Mesendoderm (in vitro differentiated cells): ENCODE data around the gene GUCY2D.

ENCODE experiments used
- DNase-seq: peaks from one replicate; pipeline ENCODE4 v3.0.0; 2013
- H2AK5ac ChIP-seq: 2 replicates; pipeline ENCODE4 v1.6.1; 2013; ENCODE audit warnings: low read length, inconsistent platforms
- H2BK120ac ChIP-seq: 2 replicates; pipeline ENCODE4 v1.6.1; 2013; ENCODE audit warnings: low read depth, mild to moderate bottlenecking, low read length, moderate library complexity, mixed read lengths
- H2BK15ac ChIP-seq: replicated peaks from 2 replicates; pipeline ENCODE4 v1.6.1; 2013; ENCODE audit warnings: low read depth, mild to moderate bottlenecking, moderate library complexity
- H2BK5ac ChIP-seq: 2 replicates; pipeline ENCODE4 v1.6.1; 2013; ENCODE audit warnings: low read length, inconsistent platforms
- H3K18ac ChIP-seq: 2 replicates; pipeline ENCODE4 v1.6.1; 2013; ENCODE audit warnings: mild to moderate bottlenecking, low read length, mixed read lengths
- H3K23ac ChIP-seq: one replicate; pipeline ENCODE4 v1.6.1; 2013; ENCODE audit warnings: low read length
- H3K27ac ChIP-seq: 2 replicates; pipeline ENCODE4 v1.5.1; 2013; ENCODE audit warnings: low read depth, mild to moderate bottlenecking, inconsistent platforms, low read length, moderate library complexity
- H3K27me3 ChIP-seq: 2 replicates; pipeline ENCODE4 v1.6.1; 2013; ENCODE audit warnings: low read length, control low read depth, mild to moderate bottlenecking, inconsistent platforms; ENCODE audit not compliant: insufficient read depth, poor library complexity
- H3K36me3 ChIP-seq: 2 replicates; pipeline ENCODE4 v1.6.1; 2013; ENCODE audit warnings: low read length, inconsistent platforms; ENCODE audit not compliant: control insufficient read depth, insufficient read depth
- H3K4ac ChIP-seq: one replicate; pipeline ENCODE4 v1.6.1; 2013; ENCODE audit warnings: low read depth, mild to moderate bottlenecking, low read length, moderate library complexity
- H3K4me1 ChIP-seq: 2 replicates; pipeline ENCODE4 v1.6.1; 2013; ENCODE audit warnings: low read depth, low read length, inconsistent platforms; ENCODE audit not compliant: control insufficient read depth
- H3K4me2 ChIP-seq: 2 replicates; pipeline ENCODE4 v1.6.1; 2013; ENCODE audit warnings: low read length
- H3K4me3 ChIP-seq: 2 replicates; pipeline ENCODE4 v1.5.1; 2013; ENCODE audit warnings: mild to moderate bottlenecking, low read length
- H3K56ac ChIP-seq: one replicate; pipeline ENCODE4 v1.6.1; 2013; ENCODE audit warnings: low read length
- H3K79me1 ChIP-seq: 2 replicates; pipeline ENCODE4 v1.6.1; 2013; ENCODE audit warnings: low read length, inconsistent platforms
- H3K79me2 ChIP-seq: 2 replicates; pipeline ENCODE4 v1.6.1; 2013; ENCODE audit warnings: mild to moderate bottlenecking, low read length; ENCODE audit not compliant: control insufficient read depth, insufficient read depth
- H3K9ac ChIP-seq: 2 replicates; pipeline ENCODE4 v1.6.1; 2013; ENCODE audit warnings: low read length, inconsistent platforms
- H4K5ac ChIP-seq: one replicate; pipeline ENCODE4 v1.6.1; 2013; ENCODE audit warnings: low read length
- H4K8ac ChIP-seq: one replicate; pipeline ENCODE4 v1.6.1; 2013; ENCODE audit warnings: low read depth, mild to moderate bottlenecking, control low read depth, low read length, moderate library complexity
- WGBS: extraction: QIAGEN DNeasy Blood & Tissue Kit; methylation state at CpG from one replicate; pipeline ENCODE4 v1.1.7; 2013; ENCODE audit warnings: low lambda C conversion rate, missing lambda C conversion rate; ENCODE audit not compliant: insufficient coverage; ENCODE audit errors: extremely low coverage; 5-methylcytosine and 5-hydroxymethylcytosine counted together

GUCY2D gene

DNA sequence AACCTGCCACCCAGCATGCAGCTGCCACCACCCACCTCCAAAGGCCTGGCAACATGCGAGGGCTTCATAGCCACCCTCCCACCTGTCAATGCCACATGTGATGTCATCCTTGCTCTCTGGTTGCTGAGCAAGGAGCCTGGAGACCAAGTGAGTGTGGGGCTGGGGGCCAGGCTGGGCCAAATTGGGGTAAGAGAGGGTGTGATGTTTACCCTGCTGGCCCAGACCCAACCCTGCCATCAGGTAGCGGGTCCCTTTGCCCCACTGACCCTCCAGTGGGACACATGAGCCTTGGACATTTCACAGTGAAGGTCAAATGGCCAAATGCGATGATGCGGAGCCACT lies 45.3 kb downstream of the GUCY2D start:
- Histone ChIP-seq H3K79me2 (no peaks in the 10 kb centered on the region), H3K56ac (no peak overlapping the region), H2BK15ac (no peak overlapping the region), H4K8ac (no peak overlapping the region), H3K4me2 (no peak overlapping the region), H2AK5ac (no peak overlapping the region), H3K23ac (no peak overlapping the region), H3K4me1 (no peaks in the 10 kb centered on the region), H3K4me3 (no peak overlapping the region), H3K27me3 (no peaks in the 10 kb centered on the region), H3K79me1 (no peaks in the 10 kb centered on the region), H2BK120ac (no peak overlapping the region), H3K36me3 (no peaks in the 10 kb centered on the region), H3K18ac (no peak overlapping the region), H3K4ac (no peak overlapping the region), H2BK5ac (no peak overlapping the region), H3K27ac (no peak overlapping the region), H4K5ac (no peak overlapping the region), H3K9ac (no peak overlapping the region)
- WGBS, result no CpG with 5 or more reads among the region's 4 CpGs
- DNase-seq, result no peak

DNA sequence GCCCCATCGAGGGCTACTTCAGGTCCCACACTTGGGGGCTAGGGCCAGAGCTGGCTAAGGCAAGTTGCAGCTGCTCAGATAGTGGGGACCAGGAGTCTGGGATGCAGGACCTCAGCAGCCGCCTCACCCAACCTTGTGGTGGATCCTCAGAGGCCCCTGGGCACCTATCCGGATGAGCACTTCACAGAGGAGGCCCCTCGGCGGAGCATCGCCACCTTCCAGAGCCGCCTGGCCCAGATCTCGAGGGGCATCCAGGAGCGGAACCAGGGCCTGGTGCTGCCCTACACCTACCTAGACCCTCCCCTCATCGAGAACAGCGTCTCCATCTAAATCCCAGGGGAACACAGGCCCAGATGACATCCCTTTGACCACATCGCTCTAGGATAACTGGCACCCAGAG lies 45.8 kb downstream of the GUCY2D start:
- no peak overlapping the region for H2BK5ac ChIP-seq
- no peak overlapping the region for H2AK5ac ChIP-seq
- no peak overlapping the region for H2BK120ac ChIP-seq
- no peak overlapping the region for H3K4me3 ChIP-seq
- no peak overlapping the region for H3K18ac ChIP-seq
- no peaks in the 10 kb centered on the region for H3K4me1 ChIP-seq
- no peaks in the 10 kb centered on the region for H3K36me3 ChIP-seq
- no peak overlapping the region for H4K5ac ChIP-seq
- no peak overlapping the region for H3K4ac ChIP-seq
- H3K79me2 ChIP-seq, result no peaks in the 10 kb centered on the region
- H3K9ac ChIP-seq, result no peak overlapping the region
- no CpG with 5 or more reads among the region's 12 CpGs for WGBS
- no peak overlapping the region for H2BK15ac ChIP-seq
- no peak overlapping the region for H4K8ac ChIP-seq
- no peak overlapping the region for H3K56ac ChIP-seq
- no peak overlapping the region for H3K27ac ChIP-seq
- DNase-seq, result no peak
- H3K4me2 ChIP-seq, result no peak overlapping the region
- no peaks in the 10 kb centered on the region for H3K27me3 ChIP-seq
- no peak overlapping the region for H3K23ac ChIP-seq
- no peaks in the 10 kb centered on the region for H3K79me1 ChIP-seq

DNA sequence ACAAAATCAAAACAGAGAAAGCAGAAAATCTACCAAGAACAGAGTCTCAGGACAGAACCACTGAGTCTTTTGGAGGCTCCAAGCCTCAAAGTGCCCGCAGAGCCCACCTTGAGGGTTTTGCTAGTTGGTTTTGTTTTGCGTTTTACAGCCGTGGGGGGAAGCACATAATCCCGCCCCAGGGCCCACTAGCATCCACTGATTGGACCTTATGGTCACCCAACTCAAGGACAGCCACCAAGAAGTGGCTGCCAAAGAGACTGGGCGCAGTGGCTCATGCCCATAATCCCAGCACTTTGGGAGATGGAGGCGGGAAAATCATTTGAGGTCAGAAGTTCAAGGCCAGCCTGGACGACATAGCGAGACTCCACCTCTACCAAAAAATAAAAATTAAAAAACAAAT lies 46.3 kb downstream of the GUCY2D start:
- Histone ChIP-seq H3K27me3 (no peaks in the 10 kb centered on the region), H2BK5ac (no peak overlapping the region), H3K36me3 (no peaks in the 10 kb centered on the region), H3K4ac (no peak overlapping the region), H2BK120ac (no peak overlapping the region), H2BK15ac (no peak overlapping the region), H3K9ac (no peak overlapping the region), H2AK5ac (no peak overlapping the region), H3K4me1 (no peaks in the 10 kb centered on the region), H4K8ac (no peak overlapping the region), H3K18ac (no peak overlapping the region), H3K79me1 (no peaks in the 10 kb centered on the region), H3K79me2 (no peaks in the 10 kb centered on the region), H3K4me2 (no peak overlapping the region), H3K56ac (no peak overlapping the region), H4K5ac (no peak overlapping the region), H3K4me3 (no peak overlapping the region), H3K27ac (no peak overlapping the region), H3K23ac (no peak overlapping the region)
- no CpG with 5 or more reads among the region's 8 CpGs for WGBS
- DNase-seq, result no peak

DNA sequence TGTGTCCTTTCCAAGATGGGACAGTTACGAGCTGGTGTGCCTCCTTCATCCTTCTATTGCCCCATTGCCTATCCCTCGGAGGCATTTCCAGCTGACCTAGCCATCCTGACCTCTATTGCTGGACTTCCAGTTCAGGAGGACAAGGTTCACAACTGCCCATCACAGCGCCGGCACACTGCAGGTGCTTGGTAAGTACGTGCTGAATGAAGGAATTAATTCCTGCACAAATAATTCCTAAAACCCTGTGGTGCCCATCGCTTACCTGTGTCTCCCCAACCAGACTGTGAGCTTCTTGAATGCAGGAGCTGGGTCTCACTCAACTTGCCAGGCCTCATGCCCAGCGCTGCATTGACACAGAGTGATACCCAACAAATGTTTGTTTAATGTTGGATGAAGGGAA lies 49.4 kb downstream of the GUCY2D start:
- H2BK15ac ChIP-seq, result no peak overlapping the region
- H2AK5ac ChIP-seq, result no peak overlapping the region
- no peak overlapping the region for H3K56ac ChIP-seq
- no peak overlapping the region for H3K4me2 ChIP-seq
- no peaks in the 10 kb centered on the region for H3K36me3 ChIP-seq
- no peaks in the 10 kb centered on the region for H3K27me3 ChIP-seq
- no peak overlapping the region for H4K8ac ChIP-seq
- H3K27ac ChIP-seq, result no peak overlapping the region
- H3K4ac ChIP-seq, result no peak overlapping the region
- H3K23ac ChIP-seq, result no peak overlapping the region
- H2BK5ac ChIP-seq, result no peak overlapping the region
- H3K9ac ChIP-seq, result no peak overlapping the region
- no peaks in the 10 kb centered on the region for H3K4me1 ChIP-seq
- no peak overlapping the region for H3K18ac ChIP-seq
- H4K5ac ChIP-seq, result no peak overlapping the region
- WGBS, result no CpG with 5 or more reads among the region's 7 CpGs
- H3K79me1 ChIP-seq, result no peaks in the 10 kb centered on the region
- no peak overlapping the region for H3K4me3 ChIP-seq
- no peaks in the 10 kb centered on the region for H3K79me2 ChIP-seq
- H2BK120ac ChIP-seq, result no peak overlapping the region
- DNase-seq, result no peak

DNA sequence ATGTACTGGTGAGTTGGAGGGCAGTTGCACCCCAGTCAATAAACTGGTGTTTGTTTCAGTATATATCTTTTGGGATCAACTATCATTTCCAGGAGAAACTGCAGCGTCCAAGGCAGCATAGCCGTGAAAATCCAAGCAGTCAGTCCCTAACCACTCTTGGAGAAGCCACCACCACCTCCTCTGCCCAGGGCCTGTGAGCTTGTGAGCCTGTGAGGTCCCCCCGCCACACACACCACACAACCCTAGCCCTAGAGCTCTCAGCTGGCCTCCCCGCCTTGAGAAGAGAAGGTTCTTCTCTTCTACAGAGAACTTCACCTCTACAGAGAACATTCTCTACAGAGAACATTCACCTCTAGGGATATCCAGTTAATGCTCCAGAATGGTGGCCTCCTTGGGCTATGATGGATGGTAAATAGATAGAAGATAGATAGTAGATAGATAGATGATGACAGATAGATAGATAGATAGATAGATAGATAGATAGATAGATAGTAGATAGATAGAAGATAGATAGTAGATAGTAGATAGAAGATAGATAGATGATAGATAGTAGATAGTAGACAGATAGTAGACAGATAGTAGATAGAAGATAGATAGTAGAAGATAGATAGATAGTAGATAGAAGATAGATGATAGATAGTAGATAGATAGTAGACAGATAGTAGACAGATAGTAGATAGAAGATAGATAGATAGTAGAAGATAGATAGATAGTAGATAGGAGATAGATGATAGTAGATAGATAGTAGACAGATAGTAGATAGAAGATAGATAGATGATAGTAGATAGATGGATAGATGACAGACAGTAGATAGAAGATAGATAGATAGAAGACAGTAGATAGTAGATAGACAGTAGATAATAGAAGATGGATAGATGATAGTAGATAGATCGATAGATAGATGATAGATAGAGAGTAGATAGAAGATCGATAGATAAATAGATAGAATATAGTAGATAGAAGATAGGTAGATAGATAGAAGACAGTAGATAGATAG lies 50.1 kb downstream of the GUCY2D start:
- no peak overlapping the region for H3K4me2 ChIP-seq
- H2BK5ac ChIP-seq, result no peak overlapping the region
- H3K79me1 ChIP-seq, result no peaks in the 10 kb centered on the region
- H3K18ac ChIP-seq, result no peak overlapping the region
- DNase-seq, result no peak
- no peak overlapping the region for H3K23ac ChIP-seq
- H3K79me2 ChIP-seq, result no peaks in the 10 kb centered on the region
- no peak overlapping the region for H3K4me3 ChIP-seq
- H4K5ac ChIP-seq, result no peak overlapping the region
- no peaks in the 10 kb centered on the region for H3K27me3 ChIP-seq
- no peak overlapping the region for H3K56ac ChIP-seq
- no peak overlapping the region for H3K9ac ChIP-seq
- 100% methylated on average over 2 of the region's 6 CpGs for WGBS
- H2AK5ac ChIP-seq, result no peak overlapping the region
- no peak overlapping the region for H3K4ac ChIP-seq
- H2BK15ac ChIP-seq, result no peak overlapping the region
- no peak overlapping the region for H4K8ac ChIP-seq
- no peak overlapping the region for H3K27ac ChIP-seq
- no peaks in the 10 kb centered on the region for H3K4me1 ChIP-seq
- no peaks in the 10 kb centered on the region for H3K36me3 ChIP-seq
- H2BK120ac ChIP-seq, result no peak overlapping the region

DNA sequence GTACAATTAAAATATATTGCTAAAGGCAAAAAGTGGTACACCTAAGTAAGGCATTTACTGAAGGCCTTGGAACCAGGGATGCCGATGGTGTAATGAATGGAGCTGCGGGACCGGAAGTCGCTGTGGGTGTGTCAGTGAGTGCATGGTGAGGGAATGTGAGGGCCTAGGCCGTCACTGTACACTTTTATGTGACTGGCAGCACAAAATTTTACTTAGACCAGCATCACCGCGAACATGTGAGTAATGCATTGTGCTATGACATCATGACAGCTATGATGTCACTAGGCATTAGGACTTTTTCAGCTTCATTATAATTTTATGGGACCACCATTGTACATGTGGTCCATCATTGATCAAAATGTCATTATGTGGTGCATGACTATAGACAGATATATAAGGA lies 51.2 kb downstream of the GUCY2D start:
- Histone ChIP-seq H4K8ac (no peak overlapping the region), H3K36me3 (no peaks in the 10 kb centered on the region), H2BK5ac (no peak overlapping the region), H3K4ac (no peak overlapping the region), H2AK5ac (no peak overlapping the region), H3K56ac (no peak overlapping the region), H3K27me3 (no peaks in the 10 kb centered on the region), H3K79me2 (no peaks in the 10 kb centered on the region), H3K4me3 (no peak overlapping the region), H2BK15ac (no peak overlapping the region), H2BK120ac (no peak overlapping the region), H3K4me1 (no peaks in the 10 kb centered on the region), H3K18ac (no peak overlapping the region), H3K79me1 (no peaks in the 10 kb centered on the region), H3K9ac (no peak overlapping the region), H4K5ac (no peak overlapping the region), H3K27ac (no peak overlapping the region), H3K23ac (no peak overlapping the region), H3K4me2 (no peak overlapping the region)
- WGBS, result no CpG with 5 or more reads among the region's 7 CpGs
- DNase-seq, result no peak
